ENCODE measurements around the gene PALB2. TPM values are rescaled to one million over a fixed set of nuclear protein-coding genes. Genes with fewer than 3 reads are reported as not detected.
"Not testable (repeated sequence)": the region's sequence is repeated elsewhere in the genome, so short reads cannot be mapped to it uniquely, and the experiment has no call there.

Gene PALB2
- total RNA-seq, 3 donors from 2014 or later: 7.7 to 12.7 (median 11.0) TPM

DNA sequence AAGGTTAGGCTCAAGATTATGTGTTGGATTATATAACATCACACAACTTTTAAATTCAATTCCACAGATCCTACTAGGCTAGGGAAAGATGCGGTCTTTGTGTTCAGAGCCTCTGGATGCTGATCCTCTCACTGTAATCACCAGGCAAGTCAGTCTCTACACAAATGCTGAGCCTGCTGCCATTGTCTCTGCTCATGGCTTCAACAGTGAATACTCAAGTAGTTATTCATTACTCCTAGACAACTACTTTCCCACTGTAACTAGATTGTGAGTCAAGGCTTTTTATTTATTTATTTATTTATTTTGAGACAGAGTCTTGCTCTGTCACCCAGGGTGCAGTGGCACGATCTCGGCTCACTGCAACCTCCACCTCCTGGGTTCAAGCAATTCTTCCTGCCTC, 29.2 kb downstream of the PALB2 start:
- intact Hi-C loops (cut with DNase I, micrococcal nuclease): no loop called here
- H3K4me3 ChIP-seq: no peak overlapping the region
- TF ChIP-seq, protein P1, sequence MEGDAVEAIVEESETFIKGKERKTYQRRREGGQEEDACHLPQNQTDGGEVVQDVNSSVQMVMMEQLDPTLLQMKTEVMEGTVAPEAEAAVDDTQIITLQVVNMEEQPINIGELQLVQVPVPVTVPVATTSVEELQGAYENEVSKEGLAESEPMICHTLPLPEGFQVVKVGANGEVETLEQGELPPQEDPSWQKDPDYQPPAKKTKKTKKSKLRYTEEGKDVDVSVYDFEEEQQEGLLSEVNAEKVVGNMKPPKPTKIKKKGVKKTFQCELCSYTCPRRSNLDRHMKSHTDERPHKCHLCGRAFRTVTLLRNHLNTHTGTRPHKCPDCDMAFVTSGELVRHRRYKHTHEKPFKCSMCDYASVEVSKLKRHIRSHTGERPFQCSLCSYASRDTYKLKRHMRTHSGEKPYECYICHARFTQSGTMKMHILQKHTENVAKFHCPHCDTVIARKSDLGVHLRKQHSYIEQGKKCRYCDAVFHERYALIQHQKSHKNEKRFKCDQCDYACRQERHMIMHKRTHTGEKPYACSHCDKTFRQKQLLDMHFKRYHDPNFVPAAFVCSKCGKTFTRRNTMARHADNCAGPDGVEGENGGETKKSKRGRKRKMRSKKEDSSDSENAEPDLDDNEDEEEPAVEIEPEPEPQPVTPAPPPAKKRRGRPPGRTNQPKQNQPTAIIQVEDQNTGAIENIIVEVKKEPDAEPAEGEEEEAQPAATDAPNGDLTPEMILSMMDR (IDR thresholded peaks at IDR 0.05): no peak
- no peak for ATAC-seq
- H3K9me3 ChIP-seq: no peaks in the 10 kb centered on the region
- H3K36me3 ChIP-seq (ENCODE audit: low read depth): no peaks in the 10 kb centered on the region
- no peaks in the 10 kb centered on the region for H3K4me1 ChIP-seq (ENCODE audit: low read depth)
- DNase-seq: no peak

DNA sequence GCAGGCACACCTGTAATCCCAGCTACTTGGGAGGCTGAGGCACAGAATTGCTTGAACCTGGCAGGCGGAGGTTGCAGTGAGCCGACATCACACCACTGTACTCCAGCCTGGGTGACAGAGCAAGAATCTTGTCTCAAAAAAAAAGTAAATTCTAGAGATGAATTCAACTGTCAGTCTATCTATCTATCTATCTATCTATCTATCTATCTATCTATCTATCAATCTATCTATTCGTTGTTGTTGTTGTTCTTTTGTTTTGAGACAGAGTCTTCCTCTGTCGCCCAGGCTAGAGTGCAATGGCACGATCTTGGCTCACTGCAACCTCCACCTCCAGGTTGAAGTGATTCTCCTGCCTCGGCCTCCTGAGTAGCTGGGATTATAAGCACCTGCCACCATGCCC, 30.2 kb downstream of the PALB2 start:
- H3K4me1 ChIP-seq (ENCODE audit: low read depth); H3K4me3 ChIP-seq; H3K9me3 ChIP-seq; ATAC-seq; DNase-seq; H3K36me3 ChIP-seq (ENCODE audit: low read depth); intact Hi-C loops (cut with DNase I, micrococcal nuclease): not testable (repeated sequence)

DNA sequence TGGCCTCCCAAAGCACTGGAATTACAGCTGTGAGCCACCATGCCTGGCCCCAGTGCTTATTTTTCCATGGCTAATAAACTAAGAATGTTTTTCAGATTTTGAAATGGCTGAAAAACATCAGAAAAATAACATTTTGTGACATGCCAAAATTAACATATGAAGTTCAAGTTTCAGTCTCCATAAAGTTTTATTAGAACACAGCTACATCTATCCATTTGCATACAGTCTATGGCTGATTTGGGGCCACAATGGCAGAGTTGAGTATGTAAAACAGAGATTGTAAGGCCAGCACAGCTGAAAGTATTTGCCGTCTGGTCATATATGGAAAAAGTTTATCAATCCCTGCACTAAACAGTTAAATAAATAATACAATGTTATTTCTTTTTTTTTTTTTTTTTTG, 31.2 kb downstream of the PALB2 start:
- ATAC-seq (no peak), DNase-seq (no peak)
- Histone ChIP-seq H3K4me3 (no peak overlapping the region), H3K9me3 (no peaks in the 10 kb centered on the region), H3K36me3 (ENCODE audit: low read depth) (no peaks in the 10 kb centered on the region), H3K4me1 (ENCODE audit: low read depth) (no peaks in the 10 kb centered on the region)
- intact Hi-C loops (cut with DNase I, micrococcal nuclease): no loop called here
- TF ChIP-seq, protein P1 (IDR thresholded peaks at IDR 0.05): no peak

DNA sequence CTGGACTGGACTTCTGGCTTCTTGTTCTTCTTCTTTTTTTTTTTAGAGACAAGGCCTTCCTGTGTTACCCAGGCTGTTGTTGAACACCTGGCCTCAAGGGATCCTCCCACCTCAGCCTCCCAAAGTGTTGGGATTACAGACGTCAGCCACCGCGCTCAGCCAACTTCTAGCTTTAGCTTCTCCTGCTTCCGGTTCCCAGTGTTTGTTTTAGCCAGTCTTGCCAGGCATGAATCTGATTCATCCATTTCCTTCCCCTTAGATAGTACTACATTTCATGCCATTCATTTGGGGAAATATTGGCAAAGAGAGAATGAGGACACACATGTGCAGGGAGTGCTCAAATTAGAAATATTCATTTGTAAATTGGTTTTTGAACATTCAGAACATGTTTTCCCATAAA, 32.9 kb downstream of the PALB2 start:
- no peak for ATAC-seq
- no peak for DNase-seq
- Histone ChIP-seq H3K36me3 (ENCODE audit: low read depth) (no peaks in the 10 kb centered on the region), H3K9me3 (no peaks in the 10 kb centered on the region), H3K4me1 (ENCODE audit: low read depth) (no peaks in the 10 kb centered on the region), H3K4me3 (no peak overlapping the region)
- intact Hi-C loops (cut with DNase I, micrococcal nuclease): no loop called here
- TF ChIP-seq, protein P1 (IDR thresholded peaks at IDR 0.05): no peak

DNA sequence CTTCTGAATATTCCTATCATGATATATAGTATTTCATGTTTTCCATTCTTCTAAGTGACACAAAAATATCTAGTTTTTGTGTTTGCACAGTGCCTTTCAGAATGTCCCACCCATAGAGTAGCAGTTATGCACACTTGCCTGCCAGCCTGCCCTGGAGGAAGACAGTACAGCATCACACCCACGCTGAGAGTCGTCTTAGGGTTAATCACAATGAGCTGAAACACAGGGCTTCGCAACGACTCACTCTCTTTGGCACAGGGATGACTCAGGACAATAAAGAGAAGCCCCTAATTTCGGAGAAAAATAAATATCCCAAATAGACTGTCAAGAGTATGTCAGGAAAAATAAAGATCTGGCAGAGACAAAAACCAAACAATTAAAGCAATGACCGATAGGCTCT, 33.4 kb downstream of the PALB2 start:
- H3K4me1 ChIP-seq (ENCODE audit: low read depth): no peaks in the 10 kb centered on the region
- TF ChIP-seq, protein P1 (IDR thresholded peaks at IDR 0.05): no peak
- H3K4me3 ChIP-seq: no peak overlapping the region
- ATAC-seq: no peak
- intact Hi-C loops (cut with DNase I, micrococcal nuclease): no loop called here
- DNase-seq: no peak
- no peaks in the 10 kb centered on the region for H3K9me3 ChIP-seq
- H3K36me3 ChIP-seq (ENCODE audit: low read depth): no peaks in the 10 kb centered on the region

DNA sequence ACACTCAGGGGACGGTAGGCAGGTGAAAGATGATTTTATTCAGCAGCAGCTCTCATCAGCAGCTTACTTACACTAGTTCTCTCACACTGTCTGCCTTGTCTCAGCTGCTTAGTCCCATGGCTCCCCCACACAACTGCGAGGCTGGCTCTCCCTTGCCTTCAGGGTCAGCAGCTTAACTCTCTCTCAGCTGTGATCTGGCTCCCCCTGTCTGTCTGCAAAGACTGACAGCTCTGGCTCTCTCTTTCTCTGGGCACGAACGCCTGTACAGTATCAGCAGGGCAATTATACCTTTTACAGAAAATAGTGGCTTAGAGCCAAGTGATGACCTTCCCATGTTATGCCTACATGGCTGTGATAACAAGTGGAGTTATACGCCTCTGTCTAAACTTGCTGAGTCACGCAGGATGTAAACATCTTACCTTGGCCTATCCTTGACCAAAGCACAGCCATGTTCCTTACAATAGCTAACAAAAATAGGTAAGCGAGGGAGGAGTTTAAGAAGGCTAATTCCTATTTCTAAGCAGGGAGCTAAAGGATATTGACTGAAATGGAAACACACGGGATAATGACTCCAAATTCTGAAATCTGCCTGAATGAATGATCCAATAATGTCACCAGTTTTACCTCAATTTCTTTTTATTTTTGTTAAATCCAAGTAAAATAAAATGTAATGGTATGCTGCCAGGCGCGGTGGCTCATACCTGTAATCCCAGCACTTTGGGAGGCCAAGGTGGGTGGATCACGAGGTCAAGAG, 43.9 kb downstream of the PALB2 start:
- no peaks in the 10 kb centered on the region for H3K36me3 ChIP-seq (ENCODE audit: low read depth)
- intact Hi-C loops (cut with DNase I, micrococcal nuclease): no loop called here
- H3K4me3 ChIP-seq: no peak overlapping the region
- TF ChIP-seq, protein P1 (IDR thresholded peaks at IDR 0.05): no peak
- H3K9me3 ChIP-seq: no peaks in the 10 kb centered on the region
- DNase-seq: peak in 2 of 3 donors; percentile 11 to 30
- no peak for ATAC-seq
- H3K4me1 ChIP-seq (ENCODE audit: low read depth): peaks cover 14% of the 10 kb centered on the region
